K562 (cell line): ENCODE measurements around the gene IFI30. TPM values are rescaled to one million over a fixed set of nuclear protein-coding genes. Genes with fewer than 3 reads are reported as not detected.

ENCODE experiments used
- ATAC-seq: fragments of 200-7000 bp; cut with Tn5 transposase; 3 replicates; pipeline ENCODE4 v1.9.1; 2020; ENCODE audit warnings: moderate library complexity
- BruUV-seq: library from RNA; stranded (reverse); fragments of 400-500 nt; replicated peaks from 2 replicates; lab custom pipeline; 2021; lab: Mats Ljungman, UMichigan
- CTCF ChIA-PET: fragments of 300-600 bp; formaldehyde crosslinking; extraction: SDS; loops from one replicate; lab custom pipeline; 2021; ENCODE audit warnings: low intra/inter-chr PET ratio; lab: Yijun Ruan, JAX
- POLR2A ChIA-PET: fragments of 300-600, 350-650 bp; sonication (Branson Sonifier 250); formaldehyde crosslinking; extraction: SDS; loops from one replicate; lab custom pipeline; 2021; ENCODE audit warnings: antibody characterized with exemption, inconsistent platforms; lab: Yijun Ruan, JAX
- DNase-seq, 4 experiments: peaks; one replicate each; pipeline versions ENCODE4 v3.0.0 to v3.0.0-alpha.2; 2011 to 2018; ENCODE audit warnings: low spot score in 3 of 4, mixed read lengths in 3 of 4; ENCODE audit errors: extremely low read depth in 1 of 4
- FAIRE-seq: peaks from 2 replicates; lab custom pipeline; 2011; peaks lifted over from hg19 to GRCh38; lab: Jason Lieb, UNC
- H2AFZ ChIP-seq: 2 replicates; pipeline ENCODE4 v1.6.0; 2011; ENCODE audit warnings: low read depth, low read length, control low read depth, inconsistent platforms
- H3K27ac ChIP-seq: fragments of 200-600 bp; 3 replicates; pipeline ENCODE4 v1.8.0; 2011; ENCODE audit warnings: low read depth, mild to moderate bottlenecking, control low read depth, inconsistent platforms, low read length, moderate library complexity, mixed read lengths; ENCODE audit errors: extremely low read depth
- H3K27me3 ChIP-seq, 2 experiments: fragments of 300-600 bp in 1 of 2; 2 replicates in 1 of 2; 3 replicates in 1 of 2; pipeline versions ENCODE4 v1.6.0 to v1.8.0; 2011; ENCODE audit warnings: inconsistent platforms in 2 of 2, low read length in 2 of 2, mild to moderate bottlenecking in 1 of 2, mixed read lengths in 1 of 2, moderate library complexity in 1 of 2; ENCODE audit not compliant: control insufficient read depth in 2 of 2, insufficient read depth in 2 of 2
- H3K36me3 ChIP-seq: fragments of 300-600 bp; 3 replicates; pipeline ENCODE4 v1.8.0; 2011; ENCODE audit warnings: mild to moderate bottlenecking, low read length, inconsistent platforms; ENCODE audit not compliant: control insufficient read depth, insufficient read depth
- H3K4me1 ChIP-seq, 2 experiments: fragments of 200-600 bp in 1 of 2; replicated peaks in 1 of 2; 2 replicates in 1 of 2; 3 replicates in 1 of 2; pipeline versions ENCODE4 v1.5.1 to v1.8.0; 2011; ENCODE audit warnings: inconsistent platforms in 2 of 2, low read length in 2 of 2, mild to moderate bottlenecking in 1 of 2, mixed read lengths in 1 of 2, moderate library complexity in 1 of 2; ENCODE audit not compliant: control insufficient read depth in 2 of 2, insufficient read depth in 2 of 2
- H3K4me2 ChIP-seq: 2 replicates; pipeline ENCODE4 v1.6.1; 2011; ENCODE audit warnings: low read length, control low read depth, inconsistent platforms, mixed read lengths; ENCODE audit not compliant: insufficient read depth
- H3K4me3 ChIP-seq: fragments of 200-600 bp; sonication (generic), shearing (Covaris generic); 2 replicates; pipeline ENCODE4 v1.5.1; 2016; ENCODE audit warnings: control low read depth, inconsistent platforms
- H3K79me2 ChIP-seq: fragments of 200-600 bp; 3 replicates; pipeline ENCODE4 v1.8.0; 2011; ENCODE audit warnings: low read length, inconsistent platforms; ENCODE audit not compliant: control insufficient read depth, insufficient read depth
- H3K9ac ChIP-seq, 2 experiments: 2 replicates each; pipeline versions ENCODE4 v1.6.0 to v1.6.1; 2011; ENCODE audit warnings: low read depth in 2 of 2, low read length in 2 of 2, control low read depth in 1 of 2, inconsistent platforms in 1 of 2, mild to moderate bottlenecking in 1 of 2, mixed read lengths in 1 of 2; ENCODE audit not compliant: insufficient read depth in 1 of 2
- H3K9me1 ChIP-seq: one replicate; pipeline ENCODE4 v1.6.0; 2011; ENCODE audit warnings: inconsistent platforms, mild to moderate bottlenecking, low read length, moderate library complexity; ENCODE audit not compliant: control insufficient read depth, insufficient read depth
- H3K9me3 ChIP-seq: replicated peaks from 2 replicates; pipeline ENCODE4 v1.5.1; 2011; ENCODE audit warnings: low read depth, low read length, inconsistent platforms; ENCODE audit not compliant: control insufficient read depth, insufficient read depth
- H4K20me1 ChIP-seq: replicated peaks from 2 replicates; pipeline ENCODE4 v1.6.1; 2011; ENCODE audit warnings: low read length, inconsistent platforms, mixed read lengths; ENCODE audit not compliant: control insufficient read depth, insufficient read depth
- GTF2E2 ChIP-seq: fragments of 200-800 bp; sonication (Bioruptor generic); IDR thresholded peaks from 2 replicates; pipeline ENCODE4 v1.6.1; 2016; ENCODE audit warnings: missing genetic modification characterization, missing compliant biosample characterization
- TAF9B ChIP-seq: fragments of 450-650 bp; IDR thresholded peaks from 2 replicates; pipeline ENCODE4 v1.6.1; 2018; ENCODE audit warnings: mild to moderate bottlenecking; ENCODE audit not compliant: partially characterized antibody
- ZFPM2 ChIP-seq: fragments of 250-450 bp; sonication (Bioruptor Pico); IDR thresholded peaks from 2 replicates; pipeline ENCODE4 v1.5.1; 2022; ENCODE audit warnings: mild to moderate bottlenecking
- WGBS: fragments of 100-300 bp; shearing (Covaris generic); methylation state at CpG from one replicate; pipeline ENCODE4 v1.1.6; 2016; ENCODE audit warnings: low coverage, mixed read lengths; ENCODE audit not compliant: insufficient coverage; ENCODE audit errors: missing lambda C conversion rate; 5-methylcytosine and 5-hydroxymethylcytosine counted together
- in situ Hi-C: fragments of 300-500 bp; cut with MboI; formaldehyde crosslinking; loops from 4 replicates; pipeline ENCODE4 v1.15.0; 2018; ENCODE audit warnings: inconsistent platforms, mixed read lengths
- intact Hi-C: fragments of 100-400 bp; cut with micrococcal nuclease; formaldehyde crosslinking; loops from 2 replicates; pipeline ENCODE4 v1.14.2; 2022
- polyA plus RNA-seq, 8 experiments: library from polyadenylated mRNA; depleted of rRNA in 4 of 8; stranded (reverse) in 5 of 8; unstranded in 3 of 8; fragments of >200 nt; fragmentation: Nextera tagmentation in 2 of 8; fragmentation: Illumina TruSeq in 1 of 8; extraction: Ambion mirVana in 2 of 8; extraction: Trizol in 1 of 8; gene quantifications; 2 replicates each; pipeline versions ENCODE4 v1.2.1 to v1.2.3, GENCODE V29; 2011 to 2014; ENCODE audit warnings: inconsistent platforms in 1 of 8, missing spikeins in 1 of 8
- total RNA-seq, 7 experiments: library from RNA; depleted of rRNA in 6 of 7; stranded (reverse); fragments of >200 nt in 6 of 7; fragmentation: Illumina TruSeq in 2 of 7; extraction: Trizol in 2 of 7; gene quantifications; 2 replicates each; pipeline versions ENCODE4 v1.2.1 to v1.2.3, GENCODE V29; 2011 to 2021; ENCODE audit warnings: low replicate concordance in 1 of 7
- TF ChIP-seq, protein P1 (sequence below): fragments of 450-650 bp; formaldehyde crosslinking; IDR thresholded peaks from 2 replicates; pipeline ENCODE4 v1.4.0; 2020; ENCODE audit warnings: mild to moderate bottlenecking, moderate library complexity
- TF ChIP-seq, protein P2 (sequence below): fragments of 250-450 bp; sonication (Bioruptor Pico); IDR thresholded peaks from 2 replicates; pipeline ENCODE4 v1.5.0; 2021
- TF ChIP-seq, protein P3 (sequence below): fragments of 450-650 bp; IDR thresholded peaks from 2 replicates; pipeline ENCODE4 v1.6.1; 2017; ENCODE audit warnings: antibody characterized with exemption, mild to moderate bottlenecking

Gene IFI30
- total and polyA plus RNA-seq, 9 of the 15 experiments (the other 6 are each of a cell fraction or from before 2014, with no cell fraction given) = 63.7 to 430 (median 109) TPM

DNA sequence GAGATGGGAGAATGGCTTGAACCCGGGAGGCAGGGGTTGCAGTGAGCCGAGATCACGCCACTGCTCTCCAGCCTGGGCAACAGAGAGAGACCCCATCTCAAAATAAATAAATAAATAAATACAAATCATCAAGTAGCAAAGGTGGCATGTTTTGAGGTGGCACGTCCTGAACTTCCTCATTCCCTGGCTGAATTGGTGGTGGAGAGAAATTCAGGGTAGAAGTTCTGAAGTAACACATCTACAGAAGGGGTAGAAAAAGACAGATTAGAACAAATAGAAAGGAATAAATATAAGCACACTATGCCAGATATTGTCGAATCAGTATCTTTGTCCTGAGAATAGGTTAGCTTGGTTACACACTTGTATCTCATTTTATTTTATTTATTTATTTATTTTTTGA, 6.3 kb downstream of the IFI30 start:
- peaks cover 7% of the 10 kb centered on the region for H3K79me2 ChIP-seq
- ChIA-PET CTCF (no interaction called here), POLR2A (interaction anchor here (0.5 to 0.9 kb wide), 2 partner anchors 13 to 45 kb away, joined by 3 read pairs; partner anchors contain the start of gene MPV17L2)
- H3K4me2 ChIP-seq = no peak overlapping the region
- DNase-seq (no peak), FAIRE-seq (no peak), ATAC-seq (no peak)
- TF ChIP-seq GTF2E2 (no peak), ZFPM2 (CRISPR knock-in tag) (no peak), TAF9B (no peak)
- TF ChIP-seq, protein P1, sequence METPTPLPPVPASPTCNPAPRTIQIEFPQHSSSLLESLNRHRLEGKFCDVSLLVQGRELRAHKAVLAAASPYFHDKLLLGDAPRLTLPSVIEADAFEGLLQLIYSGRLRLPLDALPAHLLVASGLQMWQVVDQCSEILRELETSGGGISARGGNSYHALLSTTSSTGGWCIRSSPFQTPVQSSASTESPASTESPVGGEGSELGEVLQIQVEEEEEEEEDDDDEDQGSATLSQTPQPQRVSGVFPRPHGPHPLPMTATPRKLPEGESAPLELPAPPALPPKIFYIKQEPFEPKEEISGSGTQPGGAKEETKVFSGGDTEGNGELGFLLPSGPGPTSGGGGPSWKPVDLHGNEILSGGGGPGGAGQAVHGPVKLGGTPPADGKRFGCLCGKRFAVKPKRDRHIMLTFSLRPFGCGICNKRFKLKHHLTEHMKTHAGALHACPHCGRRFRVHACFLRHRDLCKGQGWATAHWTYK (CRISPR knock-in tag) = no peak
- TF ChIP-seq, protein P2, sequence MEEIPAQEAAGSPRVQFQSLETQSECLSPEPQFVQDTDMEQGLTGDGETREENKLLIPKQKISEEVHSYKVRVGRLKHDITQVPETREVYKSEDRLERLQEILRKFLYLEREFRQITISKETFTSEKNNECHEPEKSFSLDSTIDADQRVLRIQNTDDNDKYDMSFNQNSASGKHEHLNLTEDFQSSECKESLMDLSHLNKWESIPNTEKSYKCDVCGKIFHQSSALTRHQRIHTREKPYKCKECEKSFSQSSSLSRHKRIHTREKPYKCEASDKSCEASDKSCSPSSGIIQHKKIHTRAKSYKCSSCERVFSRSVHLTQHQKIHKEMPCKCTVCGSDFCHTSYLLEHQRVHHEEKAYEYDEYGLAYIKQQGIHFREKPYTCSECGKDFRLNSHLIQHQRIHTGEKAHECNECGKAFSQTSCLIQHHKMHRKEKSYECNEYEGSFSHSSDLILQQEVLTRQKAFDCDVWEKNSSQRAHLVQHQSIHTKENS = no peak
- TF ChIP-seq, protein P3, sequence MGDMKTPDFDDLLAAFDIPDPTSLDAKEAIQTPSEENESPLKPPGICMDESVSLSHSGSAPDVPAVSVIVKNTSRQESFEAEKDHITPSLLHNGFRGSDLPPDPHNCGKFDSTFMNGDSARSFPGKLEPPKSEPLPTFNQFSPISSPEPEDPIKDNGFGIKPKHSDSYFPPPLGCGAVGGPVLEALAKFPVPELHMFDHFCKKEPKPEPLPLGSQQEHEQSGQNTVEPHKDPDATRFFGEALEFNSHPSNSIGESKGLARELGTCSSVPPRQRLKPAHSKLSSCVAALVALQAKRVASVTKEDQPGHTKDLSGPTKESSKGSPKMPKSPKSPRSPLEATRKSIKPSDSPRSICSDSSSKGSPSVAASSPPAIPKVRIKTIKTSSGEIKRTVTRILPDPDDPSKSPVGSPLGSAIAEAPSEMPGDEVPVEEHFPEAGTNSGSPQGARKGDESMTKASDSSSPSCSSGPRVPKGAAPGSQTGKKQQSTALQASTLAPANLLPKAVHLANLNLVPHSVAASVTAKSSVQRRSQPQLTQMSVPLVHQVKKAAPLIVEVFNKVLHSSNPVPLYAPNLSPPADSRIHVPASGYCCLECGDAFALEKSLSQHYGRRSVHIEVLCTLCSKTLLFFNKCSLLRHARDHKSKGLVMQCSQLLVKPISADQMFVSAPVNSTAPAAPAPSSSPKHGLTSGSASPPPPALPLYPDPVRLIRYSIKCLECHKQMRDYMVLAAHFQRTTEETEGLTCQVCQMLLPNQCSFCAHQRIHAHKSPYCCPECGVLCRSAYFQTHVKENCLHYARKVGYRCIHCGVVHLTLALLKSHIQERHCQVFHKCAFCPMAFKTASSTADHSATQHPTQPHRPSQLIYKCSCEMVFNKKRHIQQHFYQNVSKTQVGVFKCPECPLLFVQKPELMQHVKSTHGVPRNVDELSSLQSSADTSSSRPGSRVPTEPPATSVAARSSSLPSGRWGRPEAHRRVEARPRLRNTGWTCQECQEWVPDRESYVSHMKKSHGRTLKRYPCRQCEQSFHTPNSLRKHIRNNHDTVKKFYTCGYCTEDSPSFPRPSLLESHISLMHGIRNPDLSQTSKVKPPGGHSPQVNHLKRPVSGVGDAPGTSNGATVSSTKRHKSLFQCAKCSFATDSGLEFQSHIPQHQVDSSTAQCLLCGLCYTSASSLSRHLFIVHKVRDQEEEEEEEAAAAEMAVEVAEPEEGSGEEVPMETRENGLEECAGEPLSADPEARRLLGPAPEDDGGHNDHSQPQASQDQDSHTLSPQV = no peak
- no peak overlapping the region for H3K9ac ChIP-seq
- in situ Hi-C loops (no loop called here), intact Hi-C loops (no loop called here)
- no peak overlapping the region for H2AFZ ChIP-seq
- H3K27ac ChIP-seq = no peak overlapping the region
- peaks cover 6 to 7% of the 10 kb centered on the region in 2 experiments for H3K4me1 ChIP-seq
- H3K4me3 ChIP-seq = no peak overlapping the region
- WGBS = 92% methylated on average over 5 of the region's 5 CpGs
- BruUV-seq = no TSS peak
- no peaks in the 10 kb centered on the region for H3K27me3 ChIP-seq
- no peaks in the 10 kb centered on the region for H4K20me1 ChIP-seq
- H3K9me1 ChIP-seq = no peaks in the 10 kb centered on the region
- H3K36me3 ChIP-seq = peaks cover 34% of the 10 kb centered on the region; the same call in 2 of the 3 replicates
- H3K9me3 ChIP-seq = no peaks in the 10 kb centered on the region
